GM18508 (cell line): ENCODE results near the gene F2.
A peak's percentile ranks its signal among the peaks of the same experiment; 100 is the strongest.
"Not testable (repeated sequence)": the region's sequence is repeated elsewhere in the genome, so short reads cannot be mapped to it uniquely, and the experiment has no call there.

Experiments
- ATAC-seq: cut with Tn5 transposase; IDR thresholded peaks from one replicate; pipeline ENCODE4 v1.9.1; 2021; ENCODE audit warnings: moderate number of reproducible peaks; ENCODE audit not compliant: insufficient read depth, unreplicated experiment

F2 gene

GRCh38 chr11:46682773-46683752, 36.0 kb upstream of the F2 start:
- no peak for ATAC-seq

GRCh38 chr11:46684367-46684766, 34.6 kb upstream of the F2 start:
- ATAC-seq, result no peak

- no peak for ATAC-seq
Measured at GRCh38 chr11:46686886-46687795, 31.9 kb upstream of the F2 start.

GRCh38 chr11:46690702-46691101, 28.3 kb upstream of the F2 start:
- no peak for ATAC-seq

- no peak for ATAC-seq
Measured at GRCh38 chr11:46692450-46692849, 26.6 kb upstream of the F2 start.

- ATAC-seq, result no peak
Measured at GRCh38 chr11:46693597-46694012, 25.4 kb upstream of the F2 start.

GRCh38 chr11:46694072-46694471, 24.9 kb upstream of the F2 start:
- no peak for ATAC-seq

- no peak for ATAC-seq
Measured at GRCh38 chr11:46694607-46695006, 24.4 kb upstream of the F2 start.

GRCh38 chr11:46695345-46696211, 23.4 kb upstream of the F2 start:
- ATAC-seq, result no peak

GRCh38 chr11:46696212-46696558, 22.8 kb upstream of the F2 start:
- ATAC-seq, result no peak

GRCh38 chr11:46697303-46697702, 21.7 kb upstream of the F2 start:
- no peak for ATAC-seq

- no peak for ATAC-seq
Measured at GRCh38 chr11:46697723-46698122, 21.3 kb upstream of the F2 start.

- no peak for ATAC-seq
Measured at GRCh38 chr11:46698597-46698996, 20.4 kb upstream of the F2 start.

- ATAC-seq, result peak; percentile 66
Measured at GRCh38 chr11:46700241-46701077, 18.6 kb upstream of the F2 start, which contains the start of the genes ARHGAP1 and ZNF408. ARHGAP1 (minus strand) TSS chr11:46700619; CDS start chr11:46696107, 4,512 bp downstream. ZNF408 (plus strand) TSS chr11:46701031; CDS start chr11:46701048, 17 bp downstream.

GRCh38 chr11:46701078-46701654, 17.8 kb upstream of the F2 start:
- no peak for ATAC-seq

GRCh38 chr11:46705070-46705688, 13.8 kb upstream of the F2 start:
- ATAC-seq, result no peak

GRCh38 chr11:46706886-46707285, 12.1 kb upstream of the F2 start:
- no peak for ATAC-seq

- ATAC-seq, result not testable (repeated sequence)
Measured at GRCh38 chr11:46709351-46709750, 9.7 kb upstream of the F2 start.
